Kidney (tissue), 14 donors: ENCODE measurements around the gene KCNQ1. TPM values are rescaled to one million over a fixed set of nuclear protein-coding genes. Genes with fewer than 3 reads are reported as not detected.
A peak's percentile ranks its signal among the peaks of the same experiment; 100 is the strongest.

Experiments
- DNase-seq, 5 donors: peaks; one replicate each; pipeline ENCODE4 v3.0.0-alpha.2; 2013 to 2020
- FAIRE-seq: peaks from 2 replicates; lab custom pipeline; 2012; peaks lifted over from hg19 to GRCh38; lab: Jason Lieb, UNC
- H3K27ac ChIP-seq, 2 donors: one replicate each; pipeline ENCODE4 v1.7.0; 2013; ENCODE audit warnings: low read depth in 2 of 2, low read length in 2 of 2, inconsistent platforms in 1 of 2
- H3K27me3 ChIP-seq: one replicate; pipeline ENCODE4 v1.7.1; 2013; ENCODE audit warnings: low read length, inconsistent platforms; ENCODE audit not compliant: control insufficient read depth, insufficient read depth
- H3K36me3 ChIP-seq, 3 donors: one replicate each; pipeline versions ENCODE4 v1.7.0 to v1.7.1; 2013; ENCODE audit warnings: low read length in 3 of 3, control low read depth in 1 of 3, inconsistent platforms in 1 of 3; ENCODE audit not compliant: insufficient read depth in 3 of 3, control insufficient read depth in 2 of 3
- H3K4me1 ChIP-seq, 3 donors: one replicate each; pipeline versions ENCODE4 v1.7.0 to v1.7.1; 2013; ENCODE audit warnings: low read length in 3 of 3, inconsistent platforms in 1 of 3, low read depth in 1 of 3; ENCODE audit not compliant: control insufficient read depth in 2 of 3, insufficient read depth in 2 of 3
- H3K4me3 ChIP-seq, 3 donors: one replicate each; pipeline versions ENCODE4 v1.7.0 to v1.8.1; 2013; ENCODE audit warnings: low read length in 3 of 3, control low read depth in 1 of 3, inconsistent platforms in 1 of 3
- H3K9ac ChIP-seq, 3 donors: one replicate each; pipeline versions ENCODE4 v1.7.0 to v1.7.1; 2013; ENCODE audit warnings: low read length in 3 of 3, control low read depth in 1 of 3, inconsistent platforms in 1 of 3
- H3K9me3 ChIP-seq, 3 donors: one replicate each; pipeline versions ENCODE4 v1.7.0 to v1.7.1; 2013; ENCODE audit warnings: low read length in 3 of 3, control low read depth in 1 of 3, inconsistent platforms in 1 of 3; ENCODE audit not compliant: control insufficient read depth in 2 of 3, insufficient read depth in 1 of 3
- intact Hi-C: fragments of 100-400 bp; cut with DNase I; formaldehyde crosslinking; loops from one replicate; pipeline ENCODE4 v1.11.1; 2022
- polyA plus RNA-seq: library from polyadenylated mRNA; stranded (reverse); fragments of 350-450 nt; fragmentation: Illumina TruSeq; extraction: RNeasy Lipid Tissue Mini Kit (QIAGEN cat#74804); gene quantifications from one replicate; pipeline ENCODE4 v1.2.3, GENCODE V29; 2014; ENCODE audit warnings: low read depth, low replicate concordance; ENCODE audit not compliant: insufficient read depth
- total RNA-seq: library from RNA; stranded (reverse); fragmentation: NEBNext Ultra II Directional; extraction: Animal tissue kit (Norgen Biotek cat#: 25700); gene quantifications from one replicate; pipeline ENCODE4 v1.2.1, GENCODE V29; 2021
- TF ChIP-seq, protein P1 (sequence below): IDR thresholded peaks from 3 replicates; pipeline ENCODE4 v1.5.1; 2012; ENCODE audit warnings: mild to moderate bottlenecking, moderate library complexity, borderline replicate concordance; ENCODE audit not compliant: insufficient read depth; ENCODE audit errors: extremely low read depth
- donor health status: control.
- donor health status: control.
- donor health status: control.
- donor health status: control.
- donor health status: control.
- donor health status: DM: yes; HTN: yes; CAD: no.
- donor health status: Normal renal cell carcinoma (clear cell type).

KCNQ1 gene
- total and polyA plus RNA-seq, 2 donors from 2014 or later, result 45.5 to 49.4 TPM

DNA sequence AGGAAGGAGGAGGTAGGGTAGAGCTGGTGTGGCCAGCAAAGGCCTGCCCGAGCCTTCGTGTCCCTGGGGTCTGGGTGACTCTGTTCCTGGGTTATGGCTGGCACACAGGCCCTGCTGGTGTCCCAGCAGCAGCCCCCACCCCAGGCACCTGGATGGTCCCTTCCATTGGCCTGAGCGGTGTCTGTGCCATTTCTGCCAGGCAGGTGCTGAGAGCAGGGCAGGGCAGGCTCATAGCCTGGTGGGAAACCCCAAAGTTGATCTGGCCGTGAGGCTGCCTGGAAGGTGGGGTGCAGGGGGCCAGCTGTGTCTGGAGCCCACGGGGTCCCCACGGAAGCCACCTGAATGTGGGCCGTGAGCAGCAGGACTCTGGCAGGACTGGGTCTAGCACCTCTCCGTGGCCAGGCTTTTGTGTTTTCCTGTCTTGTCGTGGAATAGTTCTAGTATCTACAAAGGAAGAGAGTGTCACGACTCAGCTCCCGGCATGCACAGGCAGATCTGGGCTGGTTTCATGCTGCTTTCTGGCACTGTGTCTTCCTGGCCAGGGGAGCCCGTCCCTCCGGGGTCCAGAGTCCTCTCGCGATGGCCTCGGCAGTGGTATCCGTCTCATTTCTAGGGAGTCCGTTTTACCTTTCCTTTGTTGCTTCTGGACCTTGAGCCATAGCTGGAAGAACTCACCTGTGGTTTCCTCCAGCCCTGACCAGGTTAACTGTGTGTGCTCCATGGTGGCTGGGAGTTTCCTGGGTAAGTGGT lies 83.7 kb downstream of the KCNQ1 start:
- Histone ChIP-seq H3K9ac (no peak overlapping the region), H3K9me3 (no peaks in the 10 kb centered on the region), H3K4me1 (peaks cover 0 to 28% (median 0%) of the 10 kb centered on the region in 3 donors), H3K4me3 (no peak overlapping the region), H3K27me3 (no peaks in the 10 kb centered on the region), H3K36me3 (no peaks in the 10 kb centered on the region), H3K27ac (no peak overlapping the region)
- DNase-seq (peak in 3 of 5 donors; percentile 7 to 61 (median 29)), FAIRE-seq (no peak)
- TF ChIP-seq, protein P1, sequence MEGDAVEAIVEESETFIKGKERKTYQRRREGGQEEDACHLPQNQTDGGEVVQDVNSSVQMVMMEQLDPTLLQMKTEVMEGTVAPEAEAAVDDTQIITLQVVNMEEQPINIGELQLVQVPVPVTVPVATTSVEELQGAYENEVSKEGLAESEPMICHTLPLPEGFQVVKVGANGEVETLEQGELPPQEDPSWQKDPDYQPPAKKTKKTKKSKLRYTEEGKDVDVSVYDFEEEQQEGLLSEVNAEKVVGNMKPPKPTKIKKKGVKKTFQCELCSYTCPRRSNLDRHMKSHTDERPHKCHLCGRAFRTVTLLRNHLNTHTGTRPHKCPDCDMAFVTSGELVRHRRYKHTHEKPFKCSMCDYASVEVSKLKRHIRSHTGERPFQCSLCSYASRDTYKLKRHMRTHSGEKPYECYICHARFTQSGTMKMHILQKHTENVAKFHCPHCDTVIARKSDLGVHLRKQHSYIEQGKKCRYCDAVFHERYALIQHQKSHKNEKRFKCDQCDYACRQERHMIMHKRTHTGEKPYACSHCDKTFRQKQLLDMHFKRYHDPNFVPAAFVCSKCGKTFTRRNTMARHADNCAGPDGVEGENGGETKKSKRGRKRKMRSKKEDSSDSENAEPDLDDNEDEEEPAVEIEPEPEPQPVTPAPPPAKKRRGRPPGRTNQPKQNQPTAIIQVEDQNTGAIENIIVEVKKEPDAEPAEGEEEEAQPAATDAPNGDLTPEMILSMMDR, result no peak
- intact Hi-C loops, result no loop called here

GRCh38 chr11:2529173-2529572 lies 84.4 kb downstream of the KCNQ1 start:
- Histone ChIP-seq H3K9ac (no peak overlapping the region), H3K36me3 (no peaks in the 10 kb centered on the region), H3K9me3 (no peaks in the 10 kb centered on the region), H3K27ac (no peak overlapping the region), H3K4me3 (no peak overlapping the region), H3K27me3 (no peaks in the 10 kb centered on the region), H3K4me1 (peaks cover 0 to 29% (median 0%) of the 10 kb centered on the region in 3 donors)
- FAIRE-seq (no peak), DNase-seq (peak in 1 of 5 donors; percentile 21)
- TF ChIP-seq, protein P1, result no peak
- intact Hi-C loops, result no loop called here

GRCh38 chr11:2529636-2530035 lies 84.8 kb downstream of the KCNQ1 start:
- peaks cover 0 to 28% (median 0%) of the 10 kb centered on the region in 3 donors for H3K4me1 ChIP-seq
- intact Hi-C loops, result loop anchor here (5.0 kb wide), 1 partner anchor 102 kb away; no protein-coding TSS in a partner anchor
- no peak overlapping the region for H3K9ac ChIP-seq
- FAIRE-seq, result no peak
- H3K27ac ChIP-seq, result no peak overlapping the region
- H3K4me3 ChIP-seq, result no peak overlapping the region
- DNase-seq, result peak in 2 of 5 donors; percentile 32 to 72
- H3K9me3 ChIP-seq, result no peaks in the 10 kb centered on the region
- no peaks in the 10 kb centered on the region for H3K36me3 ChIP-seq
- TF ChIP-seq, protein P1, result no peak
- H3K27me3 ChIP-seq, result no peaks in the 10 kb centered on the region
